Measurements from ENCODE around the gene SLC35B1. TPM values are rescaled to one million over a fixed set of nuclear protein-coding genes. Genes with fewer than 3 reads are reported as not detected.

SLC35B1 gene
- total and polyA plus RNA-seq, 10 of the 15 experiments (the other 5 are each of a cell fraction or from before 2014, with no cell fraction given) = 40.0 to 113 (median 51.6) TPM

GRCh38 chr17:49748791-49749190 is 41.0 kb upstream of the SLC35B1 start:
- peak overlapping the region; percentile 92 for H3K27ac ChIP-seq (ENCODE audit: control insufficient read depth, insufficient read depth)
- H2AFZ ChIP-seq (ENCODE audit: control insufficient read depth, low read depth, low read length) = no peak overlapping the region
- WGBS (ENCODE audit: insufficient coverage, insufficient replicate concordance, low lambda C conversion rate, missing lambda C conversion rate) = under 1% methylated on average over 7 of the region's 7 CpGs
- FAIRE-seq (peak; percentile 98), DNase-seq (ENCODE audit: low read depth, low spot score) (peak; percentile 97), ATAC-seq (peak; percentile 91)
- peaks cover 0 to 3% of the 10 kb centered on the region in 2 experiments; a peak in 1 of 4 replicates for H3K36me3 ChIP-seq (ENCODE audit: control insufficient read depth in 2 of 2, insufficient read depth in 2 of 2, low read length in 1 of 2)
- POLR2A ChIA-PET = interaction anchor here (0.5 to 5.5 kb wide), 12 partner anchors 9 to 1098 kb away, joined by 3 to 116 read pairs (median 5); partner anchors contain the start of genes FAM117A, KAT7 and SLC35B1
- no peaks in the 10 kb centered on the region for H3K9me3 ChIP-seq (replicated peaks; ENCODE audit: control insufficient read depth, insufficient read depth, low read length)
- no peak overlapping the region for H3K4me3 ChIP-seq
- H3K4me2 ChIP-seq (ENCODE audit: control insufficient read depth, insufficient read depth) = peak overlapping the region; percentile 94; the same call in 1 of the 2 replicates
- RAD21 ChIA-PET (ENCODE audit: unreplicated experiment) = interaction anchor here (0.9 to 3.7 kb wide), 10 partner anchors 10 to 181 kb away, joined by 3 to 36 read pairs (median 16); partner anchors contain the start of genes FAM117A, KAT7 and SLC35B1
- H3K4me1 ChIP-seq (ENCODE audit: control insufficient read depth, insufficient read depth, low read length) = peaks cover 57% of the 10 kb centered on the region
- CTCF ChIA-PET = interaction anchor here (0.7 to 5.0 kb wide), 8 partner anchors 9 to 178 kb away, joined by 3 to 36 read pairs (median 3); partner anchors contain the start of genes FAM117A, KAT7 and SLC35B1
- H4K20me1 ChIP-seq (ENCODE audit: control insufficient read depth, insufficient read depth) = no peaks in the 10 kb centered on the region
- in situ Hi-C loops (cut with MboI) (no loop called here), intact Hi-C loops (cut with micrococcal nuclease; ENCODE audit: unreplicated experiment) (no loop called here)
- H3K9ac ChIP-seq (ENCODE audit: control insufficient read depth, insufficient read depth, low read length) = peak overlapping the region; percentile 34; the same call in 1 of the 2 replicates
- H3K27me3 ChIP-seq (replicated peaks in 1 of 2; ENCODE audit: control insufficient read depth in 2 of 2, insufficient read depth in 2 of 2, low read length in 1 of 2) = no peaks in the 10 kb centered on the region
- no TSS peak for BruUV-seq (replicated peaks)
- peaks cover 35% of the 10 kb centered on the region for H3K79me2 ChIP-seq (ENCODE audit: control insufficient read depth, insufficient read depth, low read length)
- SMC1A ChIA-PET (ENCODE audit: uncharacterized antibody, unreplicated experiment) = interaction anchor here (0.7 to 7.6 kb wide), 15 partner anchors 8 to 407 kb away, joined by 3 to 128 read pairs (median 3); partner anchors contain the start of genes FAM117A and SLC35B1
- TF ChIP-seq NR2C2 (IDR thresholded peaks at IDR 0.05; ENCODE audit: borderline replicate concordance, control insufficient read depth, insufficient read length, low read depth) (no peak), SPI1 (IDR thresholded peaks at IDR 0.05; ENCODE audit: borderline replicate concordance, insufficient read depth, low read depth, low read length) (0 out of 2 replicates have a peak, but pooled peaks have one; percentile 22), SIN3A (IDR thresholded peaks at IDR 0.05; ENCODE audit: low read depth, low read length) (no peak), HDAC2 (IDR thresholded peaks at IDR 0.05) (no peak), RAD21 (IDR thresholded peaks at IDR 0.05; ENCODE audit: insufficient read depth, low read depth, low read length) (no peak), NFXL1 (IDR thresholded peaks at IDR 0.05; ENCODE audit: borderline replicate concordance) (no peak), SREBF2 (IDR thresholded peaks at IDR 0.05; ENCODE audit: low read length) (no peak), YY1 (IDR thresholded peaks at IDR 0.05; ENCODE audit: low read depth, low read length) (no peak), HCFC1 (IDR thresholded peaks at IDR 0.05; ENCODE audit: low read length) (no peak), BACH1 (IDR thresholded peaks at IDR 0.05; ENCODE audit: borderline replicate concordance) (peak; percentile 80; the same call in 1 of the 2 replicates), ZNF687 (IDR thresholded peaks at IDR 0.05) (peak; percentile 98), MEF2B (IDR thresholded peaks at IDR 0.05; ENCODE audit: partially characterized antibody, poor library complexity, severe bottlenecking) (peak; percentile 72), CREB1 (IDR thresholded peaks at IDR 0.05; ENCODE audit: low read depth) (peak; percentile 58)
- TF ChIP-seq, protein P1, sequence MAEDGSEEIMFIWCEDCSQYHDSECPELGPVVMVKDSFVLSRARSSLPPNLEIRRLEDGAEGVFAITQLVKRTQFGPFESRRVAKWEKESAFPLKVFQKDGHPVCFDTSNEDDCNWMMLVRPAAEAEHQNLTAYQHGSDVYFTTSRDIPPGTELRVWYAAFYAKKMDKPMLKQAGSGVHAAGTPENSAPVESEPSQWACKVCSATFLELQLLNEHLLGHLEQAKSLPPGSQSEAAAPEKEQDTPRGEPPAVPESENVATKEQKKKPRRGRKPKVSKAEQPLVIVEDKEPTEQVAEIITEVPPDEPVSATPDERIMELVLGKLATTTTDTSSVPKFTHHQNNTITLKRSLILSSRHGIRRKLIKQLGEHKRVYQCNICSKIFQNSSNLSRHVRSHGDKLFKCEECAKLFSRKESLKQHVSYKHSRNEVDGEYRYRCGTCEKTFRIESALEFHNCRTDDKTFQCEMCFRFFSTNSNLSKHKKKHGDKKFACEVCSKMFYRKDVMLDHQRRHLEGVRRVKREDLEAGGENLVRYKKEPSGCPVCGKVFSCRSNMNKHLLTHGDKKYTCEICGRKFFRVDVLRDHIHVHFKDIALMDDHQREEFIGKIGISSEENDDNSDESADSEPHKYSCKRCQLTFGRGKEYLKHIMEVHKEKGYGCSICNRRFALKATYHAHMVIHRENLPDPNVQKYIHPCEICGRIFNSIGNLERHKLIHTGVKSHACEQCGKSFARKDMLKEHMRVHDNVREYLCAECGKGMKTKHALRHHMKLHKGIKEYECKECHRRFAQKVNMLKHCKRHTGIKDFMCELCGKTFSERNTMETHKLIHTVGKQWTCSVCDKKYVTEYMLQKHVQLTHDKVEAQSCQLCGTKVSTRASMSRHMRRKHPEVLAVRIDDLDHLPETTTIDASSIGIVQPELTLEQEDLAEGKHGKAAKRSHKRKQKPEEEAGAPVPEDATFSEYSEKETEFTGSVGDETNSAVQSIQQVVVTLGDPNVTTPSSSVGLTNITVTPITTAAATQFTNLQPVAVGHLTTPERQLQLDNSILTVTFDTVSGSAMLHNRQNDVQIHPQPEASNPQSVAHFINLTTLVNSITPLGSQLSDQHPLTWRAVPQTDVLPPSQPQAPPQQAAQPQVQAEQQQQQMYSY (CRISPR knock-in tag; IDR thresholded peaks at IDR 0.05) = no peak
- TF ChIP-seq, protein P2, sequence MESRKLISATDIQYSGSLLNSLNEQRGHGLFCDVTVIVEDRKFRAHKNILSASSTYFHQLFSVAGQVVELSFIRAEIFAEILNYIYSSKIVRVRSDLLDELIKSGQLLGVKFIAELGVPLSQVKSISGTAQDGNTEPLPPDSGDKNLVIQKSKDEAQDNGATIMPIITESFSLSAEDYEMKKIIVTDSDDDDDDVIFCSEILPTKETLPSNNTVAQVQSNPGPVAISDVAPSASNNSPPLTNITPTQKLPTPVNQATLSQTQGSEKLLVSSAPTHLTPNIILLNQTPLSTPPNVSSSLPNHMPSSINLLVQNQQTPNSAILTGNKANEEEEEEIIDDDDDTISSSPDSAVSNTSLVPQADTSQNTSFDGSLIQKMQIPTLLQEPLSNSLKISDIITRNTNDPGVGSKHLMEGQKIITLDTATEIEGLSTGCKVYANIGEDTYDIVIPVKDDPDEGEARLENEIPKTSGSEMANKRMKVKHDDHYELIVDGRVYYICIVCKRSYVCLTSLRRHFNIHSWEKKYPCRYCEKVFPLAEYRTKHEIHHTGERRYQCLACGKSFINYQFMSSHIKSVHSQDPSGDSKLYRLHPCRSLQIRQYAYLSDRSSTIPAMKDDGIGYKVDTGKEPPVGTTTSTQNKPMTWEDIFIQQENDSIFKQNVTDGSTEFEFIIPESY (IDR thresholded peaks at IDR 0.05) = no peak
